Measurements from ENCODE around the gene KDM2A. TPM values are rescaled to one million over a fixed set of nuclear protein-coding genes. Genes with fewer than 3 reads are reported as not detected.

The KDM2A gene
- total and polyA plus RNA-seq, 2 of the 13 experiments (the other 11 are each of a cell fraction or from before 2014, with no cell fraction given): 31.3 to 31.4 TPM

DNA sequence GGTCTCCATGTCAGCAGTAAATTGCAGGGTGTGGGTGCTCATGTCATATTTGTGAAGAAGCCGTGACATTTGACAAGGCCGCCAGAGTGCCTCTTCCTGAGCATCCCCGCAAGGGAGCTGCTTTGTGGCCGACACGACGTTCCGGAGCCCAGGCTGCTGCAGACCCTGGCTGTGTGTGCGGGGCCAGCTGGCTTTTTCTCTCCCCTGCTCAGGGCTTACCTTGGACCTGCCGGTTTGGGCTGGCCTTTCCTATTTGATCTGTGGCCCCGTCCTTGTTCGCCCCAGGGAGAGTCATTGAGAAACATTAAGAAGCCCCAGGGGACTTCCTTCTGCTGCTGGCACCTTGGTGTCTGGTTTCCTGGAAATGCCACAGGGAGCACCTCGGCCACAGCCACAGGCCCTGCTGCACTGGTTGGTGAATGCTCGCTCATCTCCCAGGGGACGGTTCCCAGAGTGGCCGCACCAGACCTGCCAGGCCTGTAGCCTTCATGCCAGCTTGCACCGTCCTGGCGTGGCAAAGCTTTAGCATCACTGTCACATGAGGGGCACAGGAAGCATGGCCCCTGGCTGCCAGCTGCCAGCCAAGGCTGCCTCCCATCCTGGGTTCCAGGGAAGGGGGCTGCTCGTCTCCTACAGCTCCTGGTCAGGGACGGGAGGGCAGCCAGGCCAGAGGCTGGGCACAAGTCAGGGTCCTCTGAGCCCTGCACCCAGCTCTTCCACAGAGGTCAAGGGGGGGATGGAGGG, 152.7 kb downstream of the KDM2A start:
- in situ Hi-C loops (cut with HindIII; ENCODE audit: extremely low pct_ligation_motif_present, low pct_unique_long_range_greater_than_20kb) (no loop called here), intact Hi-C loops (cut with micrococcal nuclease; ENCODE audit: unreplicated experiment) (no loop called here)
- WGBS (ENCODE audit: low lambda C conversion rate): 90% methylated on average over 6 of the region's 19 CpGs
- ATAC-seq (no peak), FAIRE-seq (no peak), DNase-seq (ENCODE audit: low spot score) (no peak)
- Histone ChIP-seq H4K20me1 (ENCODE audit: insufficient read depth, low read length) (peaks cover 45% of the 10 kb centered on the region), H3K36me3 (replicated peaks in 1 of 2; ENCODE audit: control insufficient read depth in 1 of 2, insufficient read depth in 2 of 2, low read length in 2 of 2) (peaks cover 12 to 58% of the 10 kb centered on the region in 2 experiments), H3K27ac (ENCODE audit: extremely low read length, insufficient read depth, low read length) (no peak overlapping the region), H3K4me3 (replicated peaks in 1 of 3; ENCODE audit: insufficient read depth in 1 of 3, low read depth in 2 of 3, low read length in 3 of 3) (no peak overlapping the region), H3K9me3 (ENCODE audit: low read length) (no peaks in the 10 kb centered on the region), H3K79me2 (ENCODE audit: insufficient read depth, low read length) (peaks cover 75% of the 10 kb centered on the region), H3K27me3 (ENCODE audit: control insufficient read depth in 1 of 2, insufficient read depth in 2 of 2, low read length in 2 of 2) (no peaks in the 10 kb centered on the region), H3K9ac (ENCODE audit: insufficient read depth, low read depth, low read length) (no peak overlapping the region), H2AFZ (ENCODE audit: low read length) (no peak overlapping the region), H3K4me2 (ENCODE audit: low read depth, low read length) (no peak overlapping the region), H3K4me1 (ENCODE audit: insufficient read depth, low read length) (peaks cover 41% of the 10 kb centered on the region)
- BruUV-seq (replicated peaks): no TSS peak
- ChIA-PET CTCF (ENCODE audit: low intra/inter-chr PET ratio, low total read pairs) (no interaction called here), POLR2A (no interaction called here)
- TF ChIP-seq AKAP8 (CRISPR knock-in tag; IDR thresholded peaks at IDR 0.05): no peak
- no peak for TF ChIP-seq ZNF24 (IDR thresholded peaks at IDR 0.05)
- TF ChIP-seq ZNF549 (CRISPR knock-in tag; IDR thresholded peaks at IDR 0.05): no peak
- no peak for TF ChIP-seq HDAC6 (IDR thresholded peaks at IDR 0.05; ENCODE audit: low read depth, low read length)
- no peak for TF ChIP-seq ZSCAN30 (CRISPR knock-in tag; IDR thresholded peaks at IDR 0.05)
- TF ChIP-seq ZNF747 (CRISPR knock-in tag; IDR thresholded peaks at IDR 0.05; ENCODE audit: borderline replicate concordance): no peak
- TF ChIP-seq, protein P1, sequence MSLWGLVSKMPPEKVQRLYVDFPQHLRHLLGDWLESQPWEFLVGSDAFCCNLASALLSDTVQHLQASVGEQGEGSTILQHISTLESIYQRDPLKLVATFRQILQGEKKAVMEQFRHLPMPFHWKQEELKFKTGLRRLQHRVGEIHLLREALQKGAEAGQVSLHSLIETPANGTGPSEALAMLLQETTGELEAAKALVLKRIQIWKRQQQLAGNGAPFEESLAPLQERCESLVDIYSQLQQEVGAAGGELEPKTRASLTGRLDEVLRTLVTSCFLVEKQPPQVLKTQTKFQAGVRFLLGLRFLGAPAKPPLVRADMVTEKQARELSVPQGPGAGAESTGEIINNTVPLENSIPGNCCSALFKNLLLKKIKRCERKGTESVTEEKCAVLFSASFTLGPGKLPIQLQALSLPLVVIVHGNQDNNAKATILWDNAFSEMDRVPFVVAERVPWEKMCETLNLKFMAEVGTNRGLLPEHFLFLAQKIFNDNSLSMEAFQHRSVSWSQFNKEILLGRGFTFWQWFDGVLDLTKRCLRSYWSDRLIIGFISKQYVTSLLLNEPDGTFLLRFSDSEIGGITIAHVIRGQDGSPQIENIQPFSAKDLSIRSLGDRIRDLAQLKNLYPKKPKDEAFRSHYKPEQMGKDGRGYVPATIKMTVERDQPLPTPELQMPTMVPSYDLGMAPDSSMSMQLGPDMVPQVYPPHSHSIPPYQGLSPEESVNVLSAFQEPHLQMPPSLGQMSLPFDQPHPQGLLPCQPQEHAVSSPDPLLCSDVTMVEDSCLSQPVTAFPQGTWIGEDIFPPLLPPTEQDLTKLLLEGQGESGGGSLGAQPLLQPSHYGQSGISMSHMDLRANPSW (CRISPR knock-in tag; IDR thresholded peaks at IDR 0.05; ENCODE audit: borderline replicate concordance): no peak
